Myocyte (in vitro differentiated cells): ENCODE measurements around the gene DCK. TPM values are rescaled to one million over a fixed set of nuclear protein-coding genes. Genes with fewer than 3 reads are reported as not detected.

Experiments used
- DNase-seq: peaks from one replicate; pipeline ENCODE4 v3.0.0-alpha.2; 2012; ENCODE audit warnings: low read depth
- polyA plus RNA-seq: library from polyadenylated mRNA; unstranded; fragments of >200 nt; gene quantifications from one replicate; pipeline ENCODE4 v1.2.1, GENCODE V29; 2012; ENCODE audit warnings: missing spikeins
- total RNA-seq: library from RNA; depleted of rRNA; stranded (reverse); fragments of >200 nt; gene quantifications from 2 replicates; pipeline ENCODE4 v1.2.3, GENCODE V29; 2014

DCK gene
- 19.0 and 27.2 TPM in 2 replicates for total RNA-seq
- polyA plus RNA-seq = 6.7 TPM

- peak; percentile 94 for DNase-seq
These were observed at the start of gene DCK for GRCh38 chr4:70993181-70994068. DCK (plus strand) TSS chr4:70993649; CDS start chr4:70993836, 187 bp downstream.

- DNase-seq = no peak
These were observed 48.4 kb upstream of the DCK start for GRCh38 chr4:70945046-70945445.

- DNase-seq = no peak
These were observed 47.9 kb upstream of the DCK start for GRCh38 chr4:70945452-70946055.

- no peak for DNase-seq
These were observed 46.5 kb upstream of the DCK start for GRCh38 chr4:70946939-70947338.

GRCh38 chr4:70948665-70949260 is 44.7 kb upstream of the DCK start:
- no peak for DNase-seq

- DNase-seq = no peak
These were observed 39.4 kb upstream of the DCK start for GRCh38 chr4:70954032-70954431.

- DNase-seq = no peak
These were observed 36.8 kb upstream of the DCK start for GRCh38 chr4:70956549-70957210.

- peak; percentile 43 for DNase-seq
These were observed 34.8 kb upstream of the DCK start for GRCh38 chr4:70958681-70959080.

GRCh38 chr4:70969076-70969475 is 24.4 kb upstream of the DCK start:
- DNase-seq = peak; percentile 47

- DNase-seq = no peak
These were observed 17.2 kb upstream of the DCK start for GRCh38 chr4:70976252-70976651.

GRCh38 chr4:70979445-70980008 is 13.9 kb upstream of the DCK start:
- no peak for DNase-seq

- DNase-seq = no peak
These were observed 13.3 kb upstream of the DCK start for GRCh38 chr4:70980196-70980595.

GRCh38 chr4:70984106-70984505 is 9.3 kb upstream of the DCK start:
- no peak for DNase-seq

GRCh38 chr4:70984589-70984988 is 8.9 kb upstream of the DCK start:
- no peak for DNase-seq

GRCh38 chr4:70991596-70991995 is 1.9 kb upstream of the DCK start:
- DNase-seq = no peak

- peak; percentile 15 for DNase-seq
These were observed 1.0 kb upstream of the DCK start for GRCh38 chr4:70992391-70992881.

GRCh38 chr4:70994069-70994366 is 569 bp downstream of the DCK start:
- DNase-seq = no peak

GRCh38 chr4:70994387-70995099 is 1.1 kb downstream of the DCK start:
- no peak for DNase-seq

GRCh38 chr4:70996018-70996360 is 2.5 kb downstream of the DCK start:
- no peak for DNase-seq

- DNase-seq = no peak
These were observed 3.6 kb downstream of the DCK start for GRCh38 chr4:70997036-70997435.

- no peak for DNase-seq
These were observed 4.1 kb downstream of the DCK start for GRCh38 chr4:70997546-70997945.
